Right cardiac atrium (tissue), 5 donors: Measurements from ENCODE around the gene ZNRD2. TPM values are rescaled to one million over a fixed set of nuclear protein-coding genes. Genes with fewer than 3 reads are reported as not detected.
"Not testable (repeated sequence)": the region's sequence is repeated elsewhere in the genome, so short reads cannot be mapped to it uniquely, and the experiment has no call there.

ENCODE experiments used
- ATAC-seq, 2 donors: fragments of 200-7000 bp; cut with Tn5 transposase; one replicate each; pipeline versions ENCODE4 v1.8.0 to v1.9.1; 2020; ENCODE audit warnings: moderate library complexity in 2 of 2, mild to moderate bottlenecking in 1 of 2
- DNase-seq, 3 donors: peaks; one replicate each; pipeline ENCODE4 v3.0.0-alpha.2; 2020
- H3K27ac ChIP-seq: one replicate; pipeline ENCODE4 v1.5.1; 2013; ENCODE audit warnings: mild to moderate bottlenecking, low read length, control low read depth, moderate library complexity
- H3K27me3 ChIP-seq: one replicate; pipeline ENCODE4 v1.6.1; 2013; ENCODE audit not compliant: control insufficient read depth, insufficient read depth
- H3K4me1 ChIP-seq: one replicate; pipeline ENCODE4 v1.6.1; 2013; ENCODE audit warnings: low read length; ENCODE audit not compliant: control insufficient read depth, insufficient read depth
- H3K4me3 ChIP-seq: one replicate; pipeline ENCODE4 v1.5.1; 2013; ENCODE audit warnings: low read length, control low read depth
- H3K9me3 ChIP-seq: one replicate; pipeline ENCODE4 v1.6.1; 2013; ENCODE audit warnings: low read length; ENCODE audit not compliant: control insufficient read depth
- WGBS: extraction: QIAGEN DNeasy Blood & Tissue Kit; methylation state at CpG from one replicate; pipeline ENCODE4 v1.1.7; 2013; 5-methylcytosine and 5-hydroxymethylcytosine counted together
- intact Hi-C, 4 donors: fragments of 100-400 bp; cut with DNase I; formaldehyde crosslinking; loops; one replicate each; pipeline versions ENCODE4 v1.11.0 to v1.14.0; 2022 to 2023
- long read RNA-seq, 4 donors: library from polyadenylated mRNA; unstranded; transcript quantifications; one replicate each; pipeline ENCODE4 v2.0.0, GENCODE V29; 2020 to 2021
- polyA plus RNA-seq: library from polyadenylated mRNA; stranded (reverse); fragments of 200-250 nt; gene quantifications from one replicate; pipeline ENCODE4 v1.2.3, GENCODE V29; 2013
- total RNA-seq, 4 donors: library from RNA; stranded (reverse); fragmentation: NEBNext Ultra II Directional; extraction: Animal tissue kit (Norgen Biotek cat#: 25700); gene quantifications; one replicate each; pipeline ENCODE4 v1.2.1, GENCODE V29; 2021
- donor health status: healthy with polysubstance abuse.
- donor health status: DM: no; HTN: yes; CAD: no.
- donor health status: DM: no; HTN: no; CAD: no.
- donor health status: DM: no; HTN: yes; CAD: no; lungs with severe emphysema.
- donor health status: DM: yes; HTN: yes; CAD: no.

Gene ZNRD2, protein sequence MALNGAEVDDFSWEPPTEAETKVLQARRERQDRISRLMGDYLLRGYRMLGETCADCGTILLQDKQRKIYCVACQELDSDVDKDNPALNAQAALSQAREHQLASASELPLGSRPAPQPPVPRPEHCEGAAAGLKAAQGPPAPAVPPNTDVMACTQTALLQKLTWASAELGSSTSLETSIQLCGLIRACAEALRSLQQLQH
- total RNA-seq = 10 to 100 TPM; 32.6 to 35.3 (median 34.9) TPM
- polyA plus RNA-seq = 56.8 TPM
- long read RNA-seq, donor 1, transcript SSSCA1-201 (4 exons, 698 nt) = major isoform, 17 of 41 reads
- long read RNA-seq, donor 1, partial matches to known transcripts = 1 of 41 reads
- long read RNA-seq, donor 1, other reads (novel, unspliced or antisense) = 19 of 41 reads
- long read RNA-seq, donor 2, transcript SSSCA1-201 (4 exons, 698 nt) = major isoform, 17 of 39 reads
- long read RNA-seq, donor 2, partial matches to known transcripts = 2 of 39 reads
- long read RNA-seq, donor 2, other reads (novel, unspliced or antisense) = 19 of 39 reads
- long read RNA-seq, donor 3, transcript SSSCA1-201 (4 exons, 698 nt) = major isoform, 11 of 13 reads
- long read RNA-seq, donor 3, partial matches to known transcripts = 1 of 13 reads
- long read RNA-seq, donor 3, other reads (novel, unspliced or antisense) = 1 of 13 reads
- long read RNA-seq, donor 4, transcript SSSCA1-201 (4 exons, 698 nt) = major isoform, 12 of 31 reads
- long read RNA-seq, donor 4, partial matches to known transcripts = 3 of 31 reads
- long read RNA-seq, donor 4, other reads (novel, unspliced or antisense) = 15 of 31 reads

DNA sequence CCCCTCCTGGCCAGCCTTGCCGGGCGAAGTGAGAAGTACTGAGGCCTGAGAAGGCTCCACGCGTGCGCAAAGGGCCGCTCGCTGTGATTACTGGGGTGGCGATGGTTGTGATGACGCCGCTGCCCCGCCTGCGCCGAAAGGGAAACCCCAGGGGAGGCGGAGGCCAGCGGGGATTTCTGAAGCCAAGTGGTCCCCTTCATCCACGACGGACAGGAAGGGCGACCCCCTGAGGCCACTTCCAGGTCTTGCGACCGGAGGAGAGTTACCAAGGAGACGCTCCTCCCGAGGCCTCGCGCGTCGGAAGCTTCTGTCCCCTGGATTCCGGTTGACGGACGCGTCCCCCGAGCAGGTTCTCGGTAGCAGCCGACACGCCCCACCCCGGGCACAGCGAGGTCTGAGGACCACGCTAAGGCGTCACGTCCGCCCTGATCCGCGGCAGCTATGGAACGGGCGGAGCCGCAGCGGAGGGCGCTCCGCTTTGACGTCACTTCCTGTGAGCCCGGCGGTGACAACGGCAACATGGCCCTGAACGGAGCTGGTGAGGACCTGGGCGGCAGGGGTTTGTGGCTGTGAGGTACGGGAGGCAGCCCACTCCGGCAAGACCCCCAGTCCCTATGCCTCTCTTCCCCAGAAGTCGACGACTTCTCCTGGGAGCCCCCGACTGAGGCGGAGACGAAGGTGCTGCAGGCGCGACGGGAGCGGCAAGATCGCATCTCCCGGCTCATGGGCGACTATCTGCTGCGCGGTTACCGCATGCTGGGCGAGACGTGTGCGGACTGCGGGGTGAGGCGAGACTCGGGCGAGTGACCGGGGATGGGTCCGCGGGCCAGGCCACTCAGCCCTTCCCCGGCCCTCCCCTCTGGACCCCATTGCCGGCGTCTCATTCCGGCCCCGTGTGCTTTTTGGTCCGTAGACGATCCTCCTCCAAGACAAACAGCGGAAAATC lies at the start of gene ZNRD2:
Gene ZNRD2, plus strand, starts transcription at position 505 of the 946 bp plus-strand sequence. Its CDS starts 15 bp downstream, at position 520.
- Histone ChIP-seq H3K9me3 (no peaks in the 10 kb centered on the region), H3K27ac (peak within 1 kb of the TSS; percentile 94), H3K4me3 (peak within 1 kb of the TSS; percentile 69), H3K4me1 (peaks cover 12% of the 10 kb centered on the region), H3K27me3 (no peaks in the 10 kb centered on the region)
- intact Hi-C loops = no loop called here
- ATAC-seq = peak; percentile 89 to 90
- peak; percentile 99 for DNase-seq
- under 1% methylated on average over 89 of the region's 89 CpGs for WGBS

DNA sequence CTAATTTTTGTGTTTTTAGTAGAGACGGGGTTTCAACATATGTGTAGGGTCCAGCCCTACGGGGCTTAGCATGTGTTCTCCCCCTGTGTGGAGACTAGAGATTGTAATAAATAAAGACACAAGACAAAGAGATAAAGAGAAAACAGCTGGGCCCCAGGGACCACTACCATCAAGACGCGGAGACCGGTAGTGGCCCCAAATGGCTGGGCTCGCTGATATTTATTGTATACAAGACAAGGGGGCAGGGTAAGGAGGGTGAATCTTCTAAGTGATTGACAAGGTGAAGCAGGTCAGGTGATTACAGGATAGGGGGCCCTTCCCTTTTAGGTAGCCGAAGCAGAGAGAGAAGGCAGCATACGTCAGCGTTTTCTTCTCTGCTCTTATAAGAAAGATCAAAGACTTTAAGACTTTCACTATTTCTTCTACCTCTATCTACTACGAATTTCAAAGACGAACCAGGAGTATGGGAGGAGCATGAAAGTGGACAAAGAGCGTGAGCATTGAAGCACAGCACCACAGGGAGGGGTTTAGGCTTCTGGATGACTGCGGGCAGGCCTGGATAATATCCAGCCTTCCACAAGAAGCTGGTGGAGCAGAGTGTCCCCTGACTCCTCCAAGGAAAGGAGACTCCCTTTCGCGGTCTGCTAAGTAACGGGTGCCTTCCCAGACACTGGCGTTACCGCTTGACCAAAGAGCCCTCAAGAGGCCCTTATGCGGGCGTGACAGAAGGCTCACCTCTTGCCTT lies 48.3 kb upstream of the ZNRD2 start:
- H3K4me3 ChIP-seq, DNase-seq, H3K27me3 ChIP-seq, H3K27ac ChIP-seq, H3K9me3 ChIP-seq, H3K4me1 ChIP-seq, ATAC-seq, intact Hi-C loops: not testable (repeated sequence)
- WGBS = 77% methylated on average over 20 of the region's 20 CpGs

DNA sequence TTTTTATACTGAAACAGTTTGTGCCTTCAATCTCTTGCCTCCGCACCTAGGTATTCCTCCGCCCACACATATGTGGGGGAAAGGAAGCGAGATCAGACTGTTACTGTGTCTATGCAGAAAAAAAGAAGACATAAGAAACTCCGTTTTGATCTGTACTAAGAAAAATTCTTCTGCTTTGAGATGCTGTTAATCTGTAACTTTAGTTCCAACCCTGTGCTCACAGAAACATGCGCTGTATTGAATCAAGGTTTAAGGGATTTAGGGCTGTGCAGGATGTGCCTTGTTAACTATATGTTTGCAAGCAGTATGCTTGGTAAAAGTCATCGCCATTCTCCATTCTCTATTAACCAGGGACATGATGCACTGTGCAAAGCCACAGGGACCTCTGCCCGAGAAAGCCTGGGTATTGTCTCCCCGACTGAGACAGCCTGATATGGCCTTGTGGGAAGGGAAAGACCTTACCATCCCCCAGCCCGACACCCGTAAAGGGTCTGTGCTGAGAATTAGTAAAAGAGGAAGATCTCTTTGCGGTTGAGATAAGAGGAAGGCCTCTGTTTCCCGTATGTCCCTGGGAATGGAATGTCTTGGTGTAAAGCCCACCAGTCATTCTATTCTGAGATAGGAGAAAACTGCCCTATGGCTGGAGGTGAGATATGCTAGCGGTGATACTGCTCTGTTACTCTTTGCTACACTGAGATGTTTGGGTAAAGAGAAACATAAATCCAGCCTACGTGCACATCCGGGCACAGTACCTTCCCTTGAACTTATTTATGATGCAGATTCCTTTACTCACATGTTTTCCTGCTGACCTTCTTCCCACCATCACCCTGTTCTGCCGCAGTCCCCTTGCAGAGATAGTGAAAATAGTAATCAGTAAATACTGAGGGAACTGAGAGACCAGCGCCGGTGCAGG lies 47.3 kb upstream of the ZNRD2 start:
- ATAC-seq, H3K4me3 ChIP-seq, H3K9me3 ChIP-seq, intact Hi-C loops, H3K27ac ChIP-seq, H3K4me1 ChIP-seq, H3K27me3 ChIP-seq: not testable (repeated sequence)
- WGBS = 65% methylated on average over 18 of the region's 18 CpGs
- DNase-seq = peak in 1 of 3 donors; percentile 5

DNA sequence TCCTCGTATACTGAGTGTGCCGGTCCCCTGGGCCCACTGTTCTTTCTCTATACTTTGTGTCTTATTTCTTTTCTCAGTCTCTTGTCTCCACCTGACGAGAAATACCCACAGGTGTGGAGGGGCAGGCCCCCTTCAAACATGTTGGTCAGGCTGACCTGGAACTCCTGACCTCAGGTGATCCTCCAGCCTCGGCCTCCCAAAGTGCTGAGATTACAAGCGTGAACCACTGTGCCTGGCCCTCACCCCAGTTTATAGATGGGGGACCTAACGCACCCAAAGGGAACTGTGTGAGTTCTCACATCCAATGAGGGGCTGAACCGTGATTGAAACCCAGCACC lies 46.7 kb upstream of the ZNRD2 start:
- 89% methylated on average over 7 of the region's 7 CpGs for WGBS
- H3K4me3 ChIP-seq, H3K27ac ChIP-seq, ATAC-seq, H3K4me1 ChIP-seq, H3K9me3 ChIP-seq, intact Hi-C loops, H3K27me3 ChIP-seq: not testable (repeated sequence)
- DNase-seq = peak in 2 of 3 donors; percentile 12 to 54

DNA sequence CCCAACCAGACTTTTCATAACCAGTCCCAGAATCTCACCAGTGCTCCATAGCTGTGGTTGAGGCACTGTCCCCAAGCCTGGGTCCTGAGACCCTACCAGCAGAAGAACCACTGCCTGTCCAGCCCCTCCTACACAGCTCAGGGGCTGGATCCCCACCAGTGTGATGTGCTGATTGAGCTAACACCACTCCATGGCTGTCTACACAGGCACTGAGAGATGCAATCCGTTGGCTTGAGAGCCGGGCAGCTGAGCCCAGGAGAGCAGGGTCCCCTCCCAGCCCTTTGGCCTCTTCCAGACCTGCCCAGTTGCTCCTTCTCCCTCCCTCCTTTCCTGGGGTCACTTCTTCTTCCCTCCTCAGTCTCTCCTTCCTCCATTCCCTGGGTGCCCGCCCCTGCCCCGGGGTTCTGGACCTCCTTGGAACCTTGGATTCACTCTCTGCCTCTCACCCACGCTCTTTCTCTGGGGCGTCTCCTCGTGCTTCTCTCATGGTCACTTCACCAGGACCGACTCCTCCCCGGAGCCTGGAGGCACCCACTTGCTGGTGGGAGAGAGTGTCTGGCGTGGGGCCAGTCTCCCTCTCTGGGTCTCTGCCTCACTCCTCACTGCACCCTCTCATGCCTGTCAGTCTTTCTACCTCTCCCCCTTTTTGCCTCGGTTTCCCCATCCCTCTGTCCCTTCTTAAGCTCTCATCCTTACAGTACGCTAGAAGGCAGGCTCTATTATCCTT lies 46.1 kb upstream of the ZNRD2 start:
- peak overlapping the region; percentile 89 for H3K27ac ChIP-seq
- peak; percentile 74 to 86 (median 82) for DNase-seq

DNA sequence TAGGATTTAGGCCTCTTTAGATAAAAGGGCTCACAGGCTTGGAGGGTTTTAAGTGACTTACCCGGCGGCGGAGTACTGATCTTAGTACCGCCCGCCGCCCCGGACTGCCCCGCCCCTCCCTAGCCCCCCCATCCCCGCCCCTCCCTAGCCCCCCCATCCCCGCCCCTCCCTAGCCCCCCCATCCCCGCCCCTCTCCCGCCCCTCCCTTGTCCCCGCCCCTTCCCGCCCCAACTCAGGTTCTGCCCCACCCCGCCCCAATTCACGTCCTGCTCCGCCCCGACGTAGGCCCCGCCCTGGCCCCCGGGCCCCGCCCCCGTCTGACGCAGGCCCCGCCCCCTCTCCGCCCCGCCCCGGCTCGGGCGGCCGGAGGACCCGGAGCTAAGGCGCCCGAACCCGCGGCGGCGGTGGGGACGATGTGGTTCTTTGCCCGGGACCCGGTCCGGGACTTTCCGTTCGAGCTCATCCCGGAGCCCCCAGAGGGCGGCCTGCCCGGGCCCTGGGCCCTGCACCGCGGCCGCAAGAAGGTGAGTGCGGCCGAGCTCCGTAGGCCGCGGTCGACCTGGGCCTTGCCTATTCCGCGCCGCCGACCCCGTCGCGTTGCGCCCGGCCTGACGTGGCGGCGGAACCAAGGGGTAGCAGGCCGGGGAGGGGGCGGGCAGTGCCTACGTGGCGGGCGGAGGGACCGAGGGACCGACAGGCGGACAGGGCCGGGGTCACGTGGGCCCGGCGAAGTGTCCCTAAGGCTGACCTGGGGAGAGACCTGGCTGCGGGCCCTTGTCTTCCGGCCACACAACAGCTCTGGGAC lies 45.3 kb upstream of the ZNRD2 start, which contains the start of gene SCYL1:
Gene SCYL1, plus strand, starts transcription at position 343 of the 805 bp plus-strand sequence. Its CDS starts 71 bp downstream, at position 414.
- intact Hi-C loops = no loop called here

More for the DNA sequence above, 46.1 kb upstream of the ZNRD2 start:
- Histone ChIP-seq H3K9me3 (no peaks in the 10 kb centered on the region), H3K4me1 (peaks cover 9% of the 10 kb centered on the region), H3K27me3 (no peaks in the 10 kb centered on the region), H3K4me3 (peak overlapping the region; percentile 54)
- 33% methylated on average over 12 of the region's 12 CpGs for WGBS
- intact Hi-C loops = no loop called here
- ATAC-seq = peak; percentile 31 to 49

DNA sequence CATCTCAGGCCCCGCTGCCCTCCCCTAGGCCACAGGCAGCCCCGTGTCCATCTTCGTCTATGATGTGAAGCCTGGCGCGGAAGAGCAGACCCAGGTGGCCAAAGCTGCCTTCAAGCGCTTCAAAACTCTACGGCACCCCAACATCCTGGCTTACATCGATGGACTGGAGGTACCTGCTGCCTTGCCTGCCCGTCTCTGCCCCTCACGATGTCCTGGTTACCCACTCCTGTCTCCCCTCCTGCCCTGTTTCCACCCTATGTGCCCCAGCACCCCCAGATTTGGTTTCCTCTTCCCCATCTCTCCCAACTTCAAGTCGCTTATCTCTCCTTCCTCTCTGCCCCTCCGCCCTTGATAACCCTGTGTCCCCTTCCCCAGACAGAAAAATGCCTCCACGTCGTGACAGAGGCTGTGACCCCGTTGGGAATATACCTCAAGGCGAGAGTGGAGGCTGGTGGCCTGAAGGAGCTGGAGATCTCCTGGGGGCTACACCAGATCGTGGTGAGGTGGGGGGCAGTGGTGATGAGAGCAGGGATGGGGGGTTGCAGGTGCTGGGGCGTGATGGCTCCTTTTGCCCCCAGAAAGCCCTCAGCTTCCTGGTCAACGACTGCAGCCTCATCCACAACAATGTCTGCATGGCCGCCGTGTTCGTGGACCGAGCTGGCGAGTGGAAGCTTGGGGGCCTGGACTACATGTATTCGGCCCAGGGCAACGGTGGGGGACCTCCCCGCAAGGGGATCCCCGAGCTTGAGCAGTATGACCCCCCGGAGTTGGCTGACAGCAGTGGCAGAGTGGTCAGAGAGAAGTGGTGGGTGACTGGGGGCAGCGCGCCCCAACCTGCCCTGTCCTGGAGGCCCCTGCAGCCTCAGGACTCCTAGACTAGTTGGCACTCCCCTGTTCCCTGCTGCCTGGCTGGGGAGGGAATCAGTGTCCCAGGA lies 44.5 kb upstream of the ZNRD2 start:
- no peaks in the 10 kb centered on the region for H3K9me3 ChIP-seq
- 42% methylated on average over 31 of the region's 31 CpGs for WGBS
- peak overlapping the region; percentile 83 for H3K27ac ChIP-seq
- intact Hi-C loops = no loop called here
- H3K4me3 ChIP-seq = peak overlapping the region; percentile 91
- peaks cover 9% of the 10 kb centered on the region for H3K4me1 ChIP-seq
- DNase-seq (peak; percentile 18 to 62 (median 61)), ATAC-seq (peak in 1 of 2 donors; percentile 3)
- no peaks in the 10 kb centered on the region for H3K27me3 ChIP-seq

More for the DNA sequence above, 45.3 kb upstream of the ZNRD2 start, which contains the start of gene SCYL1:
- Histone ChIP-seq H3K27ac (peak within 1 kb of the TSS; percentile 89), H3K4me1 (peaks cover 9% of the 10 kb centered on the region), H3K9me3 (no peaks in the 10 kb centered on the region), H3K4me3 (peak within 1 kb of the TSS; percentile 91), H3K27me3 (no peaks in the 10 kb centered on the region)
- WGBS = 1% methylated on average over 81 of the region's 82 CpGs
- ATAC-seq = peak; percentile 91 to 94
- peak; percentile 80 to 94 (median 90) for DNase-seq

DNA sequence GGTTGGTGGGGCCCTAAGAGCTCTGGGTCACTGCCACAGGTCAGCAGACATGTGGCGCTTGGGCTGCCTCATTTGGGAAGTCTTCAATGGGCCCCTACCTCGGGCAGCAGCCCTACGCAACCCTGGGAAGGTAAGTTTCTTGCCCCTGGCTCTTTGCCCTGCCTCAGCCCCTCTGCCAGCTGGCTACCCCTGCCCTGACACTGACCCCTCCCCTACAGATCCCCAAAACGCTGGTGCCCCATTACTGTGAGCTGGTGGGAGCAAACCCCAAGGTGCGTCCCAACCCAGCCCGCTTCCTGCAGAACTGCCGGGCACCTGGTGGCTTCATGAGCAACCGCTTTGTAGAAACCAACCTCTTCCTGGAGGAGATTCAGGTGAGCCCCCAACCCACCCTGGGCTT lies 43.5 kb upstream of the ZNRD2 start:
- intact Hi-C loops = no loop called here

More for the DNA sequence above, 43.5 kb upstream of the ZNRD2 start:
- peaks cover 9% of the 10 kb centered on the region for H3K4me1 ChIP-seq
- H3K9me3 ChIP-seq = no peaks in the 10 kb centered on the region
- no peaks in the 10 kb centered on the region for H3K27me3 ChIP-seq
- WGBS = 94% methylated on average over 8 of the region's 8 CpGs
- no peak overlapping the region for H3K4me3 ChIP-seq
- ATAC-seq (no peak), DNase-seq (peak in 2 of 3 donors; percentile 15 to 58)
- no peak overlapping the region for H3K27ac ChIP-seq
